ENCODE results near the gene ACSM2A.
"Not testable (repeated sequence)": the region's sequence is repeated elsewhere in the genome, so short reads cannot be mapped to it uniquely, and the experiment has no call there.

DNA sequence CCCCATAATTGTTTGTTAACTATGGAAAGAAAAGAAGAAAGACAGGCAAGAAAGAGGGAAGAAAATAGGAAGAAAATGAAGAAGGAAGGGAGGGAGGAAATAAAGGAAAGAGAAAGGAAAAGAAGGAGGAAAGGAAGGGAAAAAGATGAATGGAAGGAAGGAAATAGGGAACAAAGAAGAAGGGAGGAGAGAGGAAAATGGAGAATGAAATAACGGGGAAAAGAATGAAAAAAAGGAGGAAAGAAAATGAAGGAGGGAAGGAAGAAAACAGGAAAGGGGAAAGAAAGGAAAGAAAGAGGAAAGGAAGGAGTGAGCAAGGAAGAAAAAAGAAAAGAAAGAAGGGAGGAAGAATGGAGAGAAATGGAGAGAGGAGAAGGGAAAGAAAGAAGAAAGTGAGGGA lies 20.8 kb upstream of the ACSM2A start:
- TF ChIP-seq, protein P1, sequence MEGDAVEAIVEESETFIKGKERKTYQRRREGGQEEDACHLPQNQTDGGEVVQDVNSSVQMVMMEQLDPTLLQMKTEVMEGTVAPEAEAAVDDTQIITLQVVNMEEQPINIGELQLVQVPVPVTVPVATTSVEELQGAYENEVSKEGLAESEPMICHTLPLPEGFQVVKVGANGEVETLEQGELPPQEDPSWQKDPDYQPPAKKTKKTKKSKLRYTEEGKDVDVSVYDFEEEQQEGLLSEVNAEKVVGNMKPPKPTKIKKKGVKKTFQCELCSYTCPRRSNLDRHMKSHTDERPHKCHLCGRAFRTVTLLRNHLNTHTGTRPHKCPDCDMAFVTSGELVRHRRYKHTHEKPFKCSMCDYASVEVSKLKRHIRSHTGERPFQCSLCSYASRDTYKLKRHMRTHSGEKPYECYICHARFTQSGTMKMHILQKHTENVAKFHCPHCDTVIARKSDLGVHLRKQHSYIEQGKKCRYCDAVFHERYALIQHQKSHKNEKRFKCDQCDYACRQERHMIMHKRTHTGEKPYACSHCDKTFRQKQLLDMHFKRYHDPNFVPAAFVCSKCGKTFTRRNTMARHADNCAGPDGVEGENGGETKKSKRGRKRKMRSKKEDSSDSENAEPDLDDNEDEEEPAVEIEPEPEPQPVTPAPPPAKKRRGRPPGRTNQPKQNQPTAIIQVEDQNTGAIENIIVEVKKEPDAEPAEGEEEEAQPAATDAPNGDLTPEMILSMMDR (IDR thresholded peaks at IDR 0.05; ENCODE audit: low read length), result not testable (repeated sequence)
- not testable (repeated sequence) for TF ChIP-seq EZH2 (optimal IDR thresholded peaks at IDR 0.05; ENCODE audit: low read depth, low read length)

Measured in MM.1S (cell line).